Keratinocyte (primary cell): Measurements from ENCODE around the gene MROH7. TPM values are rescaled to one million over a fixed set of nuclear protein-coding genes. Genes with fewer than 3 reads are reported as not detected.
A peak's percentile ranks its signal among the peaks of the same experiment; 100 is the strongest.

Experiments used
- DNase-seq: peaks from one replicate; pipeline ENCODE4 v3.0.0-alpha.2; 2011; ENCODE audit warnings: low read depth, missing footprints, low spot score
- FAIRE-seq: peaks from 2 replicates; lab custom pipeline; 2011; peaks lifted over from hg19 to GRCh38; lab: Jason Lieb, UNC
- H2AFZ ChIP-seq: 2 replicates; pipeline ENCODE4 v1.6.0; 2012; ENCODE audit warnings: low read length, control low read depth, inconsistent platforms; ENCODE audit not compliant: control insufficient read depth
- H3K27ac ChIP-seq: 2 replicates; pipeline ENCODE4 v1.5.1; 2011; ENCODE audit warnings: low read length; ENCODE audit not compliant: control insufficient read depth, insufficient read depth
- H3K27me3 ChIP-seq: 3 replicates; pipeline ENCODE4 v1.6.0; 2011; ENCODE audit warnings: low read length; ENCODE audit not compliant: control insufficient read depth, insufficient read depth; ENCODE audit errors: extremely low read depth
- H3K36me3 ChIP-seq, 2 experiments: 2 replicates in 1 of 2; 3 replicates in 1 of 2; pipeline ENCODE4 v1.5.1; 2011; ENCODE audit warnings: low read length in 2 of 2, mild to moderate bottlenecking in 1 of 2; ENCODE audit not compliant: control insufficient read depth in 2 of 2, insufficient read depth in 2 of 2; ENCODE audit errors: extremely low read depth in 1 of 2
- H3K4me1 ChIP-seq: 3 replicates; pipeline ENCODE4 v1.5.1; 2011; ENCODE audit warnings: low read length; ENCODE audit not compliant: control insufficient read depth, insufficient read depth; ENCODE audit errors: extremely low read depth
- H3K4me2 ChIP-seq: 3 replicates; pipeline ENCODE4 v1.6.0; 2011; ENCODE audit warnings: low read depth, low read length; ENCODE audit not compliant: control insufficient read depth, insufficient read depth; ENCODE audit errors: extremely low read depth
- H3K4me3 ChIP-seq, 3 experiments: fragments of 200-600 bp in 1 of 3; sonication (generic) in 1 of 3; 2 replicates in 2 of 3; 3 replicates in 1 of 3; pipeline ENCODE4 v1.5.1; 2011 to 2016; ENCODE audit warnings: low read length in 3 of 3, mild to moderate bottlenecking in 3 of 3, control low read depth in 2 of 3, inconsistent platforms in 1 of 3, low read depth in 1 of 3, mixed read lengths in 1 of 3, mixed run types in 1 of 3, moderate library complexity in 1 of 3; ENCODE audit not compliant: control insufficient read depth in 2 of 3, insufficient read depth in 2 of 3; ENCODE audit errors: extremely low read depth in 1 of 3
- H3K79me2 ChIP-seq: 2 replicates; pipeline ENCODE4 v1.6.0; 2012; ENCODE audit warnings: low read length; ENCODE audit not compliant: control insufficient read depth, insufficient read depth
- H3K9ac ChIP-seq: 3 replicates; pipeline ENCODE4 v1.6.0; 2011; ENCODE audit warnings: low read length; ENCODE audit not compliant: control insufficient read depth, insufficient read depth; ENCODE audit errors: extremely low read depth
- H3K9me1 ChIP-seq: 3 replicates; pipeline ENCODE4 v1.6.0; 2011; ENCODE audit warnings: low read length; ENCODE audit not compliant: control insufficient read depth, insufficient read depth; ENCODE audit errors: extremely low read depth
- H3K9me3 ChIP-seq: 2 replicates; pipeline ENCODE4 v1.5.1; 2012; ENCODE audit warnings: low read depth, low read length; ENCODE audit not compliant: control insufficient read depth
- H4K20me1 ChIP-seq: 3 replicates; pipeline ENCODE4 v1.6.0; 2011; ENCODE audit warnings: low read length; ENCODE audit not compliant: control insufficient read depth, insufficient read depth; ENCODE audit errors: extremely low read depth
- CTCF ChIP-seq, 3 experiments: IDR thresholded peaks in 1 of 3; conservative IDR thresholded peaks in 1 of 3; optimal IDR thresholded peaks in 1 of 3; 2 replicates in 2 of 3; 3 replicates in 1 of 3; pipeline versions ENCODE3 to v1.5.1; 2011; ENCODE audit warnings: low read length in 3 of 3, mild to moderate bottlenecking in 3 of 3, moderate library complexity in 2 of 3, control low read depth in 1 of 3, inconsistent platforms in 1 of 3; ENCODE audit not compliant: insufficient read depth in 2 of 3; ENCODE audit errors: extremely low read depth in 1 of 3
- EZH2 ChIP-seq: IDR thresholded peaks from one replicate; pipeline ENCODE4 v1.6.1; 2012; ENCODE audit warnings: inconsistent platforms, mild to moderate bottlenecking, low read length, moderate library complexity
- dilution Hi-C: fragments of 300-500 bp; cut with MboI; formaldehyde crosslinking; loops from one replicate; pipeline ENCODE4 v1.7.0; 2020; ENCODE audit warnings: low sequenced_read_pairs; ENCODE audit not compliant: extremely low pct_ligation_motif_present
- polyA plus RNA-seq, 5 experiments: library from polyadenylated mRNA; depleted of rRNA in 3 of 5; stranded (reverse) in 3 of 5; stranded (forward) in 1 of 5; unstranded in 1 of 5; fragments of >200 nt; gene quantifications; 1 replicate in 1 of 5; 2 replicates in 3 of 5; 3 replicates in 1 of 5; pipeline versions ENCODE4 v1.2.1 to v1.2.3, GENCODE V29; 2011 to 2012; ENCODE audit warnings: missing spikeins in 2 of 5, low read depth in 1 of 5, low replicate concordance in 1 of 5

MROH7 gene
- polyA plus RNA-seq, 1 donor (not counting 4 experiments of a cell fraction or from before 2014, with no cell fraction given): not detected

GRCh38 chr1:54614563-54614962 lies 27.0 kb upstream of the MROH7 start:
- peaks cover 4% of the 10 kb centered on the region for H3K27me3 ChIP-seq
- no peak overlapping the region for H3K4me2 ChIP-seq
- H3K27ac ChIP-seq: no peak overlapping the region
- H3K36me3 ChIP-seq: no peaks in the 10 kb centered on the region
- H3K4me1 ChIP-seq: peaks cover 15% of the 10 kb centered on the region
- dilution Hi-C loops: no loop called here
- peaks cover 2% of the 10 kb centered on the region for H3K9me1 ChIP-seq
- H2AFZ ChIP-seq: no peak overlapping the region
- H3K9me3 ChIP-seq: no peaks in the 10 kb centered on the region
- no peak for TF ChIP-seq CTCF (optimal IDR thresholded peaks at IDR 0.05 in 1 of 3, IDR thresholded peaks at IDR 0.05 in 1 of 3, conservative IDR thresholded peaks at IDR 0.05 in 1 of 3; ENCODE audit: extremely low read depth in 1 of 3, insufficient read depth in 2 of 3, low read length in 3 of 3)
- H3K4me3 ChIP-seq: no peak overlapping the region
- FAIRE-seq (no peak), DNase-seq (no peak)
- H4K20me1 ChIP-seq: no peaks in the 10 kb centered on the region
- H3K79me2 ChIP-seq: no peaks in the 10 kb centered on the region
- no peak overlapping the region for H3K9ac ChIP-seq

GRCh38 chr1:54615531-54616279 lies 25.9 kb upstream of the MROH7 start:
- Histone ChIP-seq H3K79me2 (no peaks in the 10 kb centered on the region), H3K9me1 (peaks cover 2% of the 10 kb centered on the region), H3K27me3 (peaks cover 4% of the 10 kb centered on the region), H3K4me1 (peaks cover 15% of the 10 kb centered on the region), H3K9me3 (no peaks in the 10 kb centered on the region), H3K4me2 (peak overlapping the region; percentile 37), H4K20me1 (no peaks in the 10 kb centered on the region), H2AFZ (peak overlapping the region; percentile 75), H3K36me3 (no peaks in the 10 kb centered on the region), H3K27ac (no peak overlapping the region), H3K4me3 (no peak overlapping the region), H3K9ac (no peak overlapping the region)
- peak; percentile 83 for DNase-seq
- peak; percentile 97 for FAIRE-seq
- dilution Hi-C loops: no loop called here
- TF ChIP-seq CTCF (optimal IDR thresholded peaks at IDR 0.05 in 1 of 3, IDR thresholded peaks at IDR 0.05 in 1 of 3, conservative IDR thresholded peaks at IDR 0.05 in 1 of 3; ENCODE audit: extremely low read depth in 1 of 3, insufficient read depth in 2 of 3, low read length in 3 of 3): no peak
- no peak for TF ChIP-seq EZH2
